ENCODE results near the gene LRRC3. TPM values are rescaled to one million over a fixed set of nuclear protein-coding genes. Genes with fewer than 3 reads are reported as not detected.

Gene LRRC3
- polyA plus RNA-seq, 1 donor (not counting 4 experiments of a cell fraction or from before 2014, with no cell fraction given) = 1.4 TPM

DNA sequence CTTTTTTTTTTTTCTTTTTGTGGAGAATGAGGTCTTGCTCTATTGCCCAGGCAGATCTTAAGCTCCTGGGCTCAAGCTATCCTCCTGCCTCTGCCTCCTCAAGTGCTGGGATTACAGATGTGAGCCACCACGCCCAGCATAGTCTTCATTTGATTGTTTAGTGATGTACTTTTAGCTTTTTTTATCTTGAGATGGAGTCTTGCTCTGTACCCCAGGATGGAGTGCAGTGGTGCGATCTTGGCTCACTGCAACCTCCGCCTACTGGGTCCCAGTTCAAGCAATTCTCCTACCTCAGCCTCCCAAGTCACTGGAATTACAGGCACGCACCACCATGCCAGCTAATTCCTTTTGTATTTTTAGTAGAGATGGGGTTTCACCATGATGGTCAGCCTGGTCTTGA, 24.0 kb upstream of the LRRC3 start:
- no peak overlapping the region for H3K4me3 ChIP-seq (ENCODE audit: control insufficient read depth in 2 of 3, extremely low read depth in 1 of 3, insufficient read depth in 2 of 3, low read depth in 1 of 3, low read length in 3 of 3)
- DNase-seq (ENCODE audit: low read depth, low spot score) (no peak), FAIRE-seq (no peak)
- no peaks in the 10 kb centered on the region for H3K27me3 ChIP-seq (ENCODE audit: control insufficient read depth, extremely low read depth, insufficient read depth, low read length)
- H3K9me1 ChIP-seq (ENCODE audit: control insufficient read depth, extremely low read depth, insufficient read depth, low read length) = no peaks in the 10 kb centered on the region
- TF ChIP-seq, protein P1, sequence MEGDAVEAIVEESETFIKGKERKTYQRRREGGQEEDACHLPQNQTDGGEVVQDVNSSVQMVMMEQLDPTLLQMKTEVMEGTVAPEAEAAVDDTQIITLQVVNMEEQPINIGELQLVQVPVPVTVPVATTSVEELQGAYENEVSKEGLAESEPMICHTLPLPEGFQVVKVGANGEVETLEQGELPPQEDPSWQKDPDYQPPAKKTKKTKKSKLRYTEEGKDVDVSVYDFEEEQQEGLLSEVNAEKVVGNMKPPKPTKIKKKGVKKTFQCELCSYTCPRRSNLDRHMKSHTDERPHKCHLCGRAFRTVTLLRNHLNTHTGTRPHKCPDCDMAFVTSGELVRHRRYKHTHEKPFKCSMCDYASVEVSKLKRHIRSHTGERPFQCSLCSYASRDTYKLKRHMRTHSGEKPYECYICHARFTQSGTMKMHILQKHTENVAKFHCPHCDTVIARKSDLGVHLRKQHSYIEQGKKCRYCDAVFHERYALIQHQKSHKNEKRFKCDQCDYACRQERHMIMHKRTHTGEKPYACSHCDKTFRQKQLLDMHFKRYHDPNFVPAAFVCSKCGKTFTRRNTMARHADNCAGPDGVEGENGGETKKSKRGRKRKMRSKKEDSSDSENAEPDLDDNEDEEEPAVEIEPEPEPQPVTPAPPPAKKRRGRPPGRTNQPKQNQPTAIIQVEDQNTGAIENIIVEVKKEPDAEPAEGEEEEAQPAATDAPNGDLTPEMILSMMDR (optimal IDR thresholded peaks at IDR 0.05 in 1 of 3, IDR thresholded peaks at IDR 0.05 in 1 of 3, conservative IDR thresholded peaks at IDR 0.05 in 1 of 3; ENCODE audit: extremely low read depth in 1 of 3, insufficient read depth in 2 of 3, low read length in 3 of 3) = no peak
- TF ChIP-seq EZH2 (IDR thresholded peaks at IDR 0.05; ENCODE audit: low read length) = no peak
- no peaks in the 10 kb centered on the region for H4K20me1 ChIP-seq (ENCODE audit: control insufficient read depth, extremely low read depth, insufficient read depth, low read length)
- dilution Hi-C loops (cut with MboI; ENCODE audit: extremely low pct_ligation_motif_present, low sequenced_read_pairs) = no loop called here
- H3K79me2 ChIP-seq (ENCODE audit: control insufficient read depth, insufficient read depth, low read length) = no peaks in the 10 kb centered on the region
- no peaks in the 10 kb centered on the region for H3K4me1 ChIP-seq (ENCODE audit: control insufficient read depth, extremely low read depth, insufficient read depth, low read length)
- H3K4me2 ChIP-seq (ENCODE audit: control insufficient read depth, extremely low read depth, insufficient read depth, low read depth, low read length) = no peak overlapping the region
- no peak overlapping the region for H3K27ac ChIP-seq (ENCODE audit: control insufficient read depth, insufficient read depth, low read length)
- no peak overlapping the region for H2AFZ ChIP-seq (ENCODE audit: control insufficient read depth, low read length)
- peaks cover 4% of the 10 kb centered on the region for H3K9me3 ChIP-seq (ENCODE audit: control insufficient read depth, low read depth, low read length)
- no peaks in the 10 kb centered on the region for H3K36me3 ChIP-seq (ENCODE audit: control insufficient read depth in 2 of 2, extremely low read depth in 1 of 2, insufficient read depth in 2 of 2, low read length in 2 of 2)
- no peak overlapping the region for H3K9ac ChIP-seq (ENCODE audit: control insufficient read depth, extremely low read depth, insufficient read depth, low read length)

DNA sequence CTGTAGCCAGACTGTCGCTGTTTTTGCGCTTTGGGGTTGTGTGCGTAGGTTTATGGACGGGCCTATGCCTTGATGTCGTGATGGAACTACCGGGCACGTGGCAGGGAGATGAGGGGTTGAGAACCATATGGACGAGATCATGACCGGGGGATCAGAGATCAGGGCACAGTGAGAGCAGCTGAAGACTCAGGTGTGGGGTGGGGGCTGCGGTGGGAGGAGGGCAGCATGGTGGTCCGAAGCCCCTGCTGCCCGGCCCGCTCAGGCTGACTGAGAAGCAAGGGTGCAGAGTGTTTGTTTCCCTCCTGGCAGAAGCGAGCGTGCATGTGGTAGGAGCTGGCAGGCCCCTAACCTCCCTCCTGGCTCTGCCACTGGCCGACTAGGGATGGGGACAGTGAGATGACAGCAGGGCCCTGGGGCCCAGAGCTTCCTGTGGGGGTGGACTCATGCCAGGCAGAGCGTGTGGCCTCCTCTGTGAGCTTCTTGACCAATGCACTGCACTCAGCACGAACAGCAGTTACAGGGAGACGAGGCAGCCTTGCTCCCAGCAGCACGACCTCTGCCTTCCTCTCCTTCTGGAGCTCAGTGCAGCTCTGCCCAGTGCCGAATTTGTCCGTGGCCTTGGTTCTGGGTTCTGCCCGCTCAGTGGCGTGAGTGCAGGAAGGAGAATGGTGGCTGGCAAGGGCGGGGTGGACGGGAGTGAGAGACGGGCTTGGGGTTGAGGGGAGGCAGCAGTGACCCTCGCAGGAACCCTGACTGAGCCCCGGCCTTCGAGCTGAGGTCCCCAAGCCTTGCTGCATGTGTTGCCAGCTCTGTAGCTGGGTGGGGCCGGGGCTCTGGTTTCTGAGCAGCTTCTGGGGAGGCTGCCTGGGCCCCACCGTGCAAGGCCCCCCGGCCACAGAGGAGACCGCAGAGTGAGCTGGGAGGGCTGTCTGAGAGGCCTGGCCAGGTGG, 22.2 kb upstream of the LRRC3 start:
- no peak for TF ChIP-seq EZH2 (IDR thresholded peaks at IDR 0.05; ENCODE audit: low read length)
- TF ChIP-seq, protein P1 (optimal IDR thresholded peaks at IDR 0.05 in 1 of 3, IDR thresholded peaks at IDR 0.05 in 1 of 3, conservative IDR thresholded peaks at IDR 0.05 in 1 of 3; ENCODE audit: extremely low read depth in 1 of 3, insufficient read depth in 2 of 3, low read length in 3 of 3) = no peak
- FAIRE-seq (no peak), DNase-seq (ENCODE audit: low read depth, low spot score) (no peak)
- Histone ChIP-seq H3K9ac (ENCODE audit: control insufficient read depth, extremely low read depth, insufficient read depth, low read length) (no peak overlapping the region), H3K27me3 (ENCODE audit: control insufficient read depth, extremely low read depth, insufficient read depth, low read length) (peaks cover 4% of the 10 kb centered on the region), H3K27ac (ENCODE audit: control insufficient read depth, insufficient read depth, low read length) (no peak overlapping the region), H3K36me3 (ENCODE audit: control insufficient read depth in 2 of 2, extremely low read depth in 1 of 2, insufficient read depth in 2 of 2, low read length in 2 of 2) (no peaks in the 10 kb centered on the region), H4K20me1 (ENCODE audit: control insufficient read depth, extremely low read depth, insufficient read depth, low read length) (no peaks in the 10 kb centered on the region), H3K9me1 (ENCODE audit: control insufficient read depth, extremely low read depth, insufficient read depth, low read length) (no peaks in the 10 kb centered on the region), H3K4me1 (ENCODE audit: control insufficient read depth, extremely low read depth, insufficient read depth, low read length) (no peaks in the 10 kb centered on the region), H3K79me2 (ENCODE audit: control insufficient read depth, insufficient read depth, low read length) (no peaks in the 10 kb centered on the region), H3K4me2 (ENCODE audit: control insufficient read depth, extremely low read depth, insufficient read depth, low read depth, low read length) (no peak overlapping the region), H2AFZ (ENCODE audit: control insufficient read depth, low read length) (no peak overlapping the region), H3K9me3 (ENCODE audit: control insufficient read depth, low read depth, low read length) (peaks cover 2% of the 10 kb centered on the region), H3K4me3 (ENCODE audit: control insufficient read depth in 2 of 3, extremely low read depth in 1 of 3, insufficient read depth in 2 of 3, low read depth in 1 of 3, low read length in 3 of 3) (no peak overlapping the region)
- dilution Hi-C loops (cut with MboI; ENCODE audit: extremely low pct_ligation_motif_present, low sequenced_read_pairs) = no loop called here
